T-helper 17 cell (primary cell): ENCODE data around the gene IL27RA. TPM values are rescaled to one million over a fixed set of nuclear protein-coding genes. Genes with fewer than 3 reads are reported as not detected.

Experiments used
- ATAC-seq: fragments of 150-1000 bp; cut with Tn5 transposase; 2 replicates; pipeline ENCODE4 v1.10.0; 2021; ENCODE audit warnings: mild to moderate bottlenecking, moderate library complexity
- DNase-seq, 3 donors: peaks; one replicate each; pipeline versions ENCODE4 v3.0.0 to v3.0.0-alpha.2; 2020 to 2021
- H3K9me3 ChIP-seq: one replicate; pipeline ENCODE4 v1.7.0; 2013; ENCODE audit warnings: low read length, mild to moderate bottlenecking; ENCODE audit not compliant: control insufficient read depth, poor library complexity, severe bottlenecking
- H3K27ac Mint-ChIP-seq: one replicate; pipeline ENCODE4 v1.8.0; 2022; ENCODE audit warnings: mild to moderate bottlenecking, moderate library complexity, mixed read lengths
- H3K27me3 Mint-ChIP-seq: one replicate; pipeline ENCODE4 v1.8.0; 2022; ENCODE audit warnings: mixed read lengths
- H3K36me3 Mint-ChIP-seq: one replicate; pipeline ENCODE4 v1.8.0; 2022; ENCODE audit warnings: low read depth, mixed read lengths
- H3K4me1 Mint-ChIP-seq: one replicate; pipeline ENCODE4 v1.8.0; 2022; ENCODE audit warnings: mild to moderate bottlenecking, mixed read lengths
- H3K4me3 Mint-ChIP-seq: one replicate; pipeline ENCODE4 v1.8.0; 2022; ENCODE audit warnings: mild to moderate bottlenecking, moderate library complexity, mixed read lengths
- total RNA-seq, 4 donors: library from RNA in 2 of 4; stranded (reverse) in 2 of 4; gene quantifications; one replicate each; pipeline ENCODE4 v1.2.3 and lab custom pipeline; 2022 to 2026

Gene IL27RA
- total RNA-seq, 2 donors from 2014 or later = 39.6 to 51.6 TPM

DNA sequence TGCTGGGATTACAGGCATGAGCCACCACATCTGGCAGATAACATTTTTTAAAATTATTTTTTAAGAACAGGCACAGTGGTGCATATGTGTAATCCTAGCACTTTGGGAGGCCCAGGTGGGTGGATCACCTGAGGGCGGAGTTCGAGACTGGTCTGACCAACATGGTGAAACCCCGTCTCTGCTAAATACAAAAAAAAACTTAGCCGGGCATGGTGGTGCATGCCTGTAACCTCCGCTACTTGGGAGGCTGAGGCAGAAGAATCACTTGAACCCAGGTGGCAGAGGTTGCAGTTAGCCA lies 30.9 kb downstream of the IL27RA start:
- H3K27me3 Mint-ChIP-seq = peaks cover 32% of the 10 kb centered on the region
- no peak overlapping the region for H3K4me3 Mint-ChIP-seq
- no peak for ATAC-seq
- no peaks in the 10 kb centered on the region for H3K9me3 ChIP-seq
- H3K36me3 Mint-ChIP-seq = no peaks in the 10 kb centered on the region
- peaks cover 19% of the 10 kb centered on the region for H3K4me1 Mint-ChIP-seq
- DNase-seq = no peak
- H3K27ac Mint-ChIP-seq = no peak overlapping the region

DNA sequence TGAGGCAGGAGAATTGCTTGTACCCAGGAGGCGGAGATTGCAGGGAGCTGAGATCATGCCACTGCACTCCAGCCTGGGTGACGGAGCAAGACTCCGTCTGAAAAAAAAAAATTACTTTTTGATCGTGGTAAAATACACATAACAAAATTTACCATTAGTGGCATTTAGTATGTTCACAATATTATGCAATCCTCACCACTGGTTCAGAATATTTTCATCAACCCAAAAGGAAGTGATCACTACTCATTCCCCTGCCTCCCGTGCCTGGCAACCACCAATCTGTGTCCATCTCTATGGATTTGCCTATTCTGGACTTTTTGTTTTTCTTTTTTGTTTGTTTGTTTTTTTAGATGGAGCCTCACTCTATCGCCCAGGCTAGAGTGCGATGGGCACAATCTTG lies 31.5 kb downstream of the IL27RA start:
- Mint-ChIP-seq H3K4me1 (peaks cover 14% of the 10 kb centered on the region), H3K27ac (no peak overlapping the region), H3K27me3 (peaks cover 29% of the 10 kb centered on the region), H3K4me3 (no peak overlapping the region), H3K36me3 (no peaks in the 10 kb centered on the region)
- H3K9me3 ChIP-seq = no peaks in the 10 kb centered on the region
- DNase-seq = no peak
- no peak for ATAC-seq

DNA sequence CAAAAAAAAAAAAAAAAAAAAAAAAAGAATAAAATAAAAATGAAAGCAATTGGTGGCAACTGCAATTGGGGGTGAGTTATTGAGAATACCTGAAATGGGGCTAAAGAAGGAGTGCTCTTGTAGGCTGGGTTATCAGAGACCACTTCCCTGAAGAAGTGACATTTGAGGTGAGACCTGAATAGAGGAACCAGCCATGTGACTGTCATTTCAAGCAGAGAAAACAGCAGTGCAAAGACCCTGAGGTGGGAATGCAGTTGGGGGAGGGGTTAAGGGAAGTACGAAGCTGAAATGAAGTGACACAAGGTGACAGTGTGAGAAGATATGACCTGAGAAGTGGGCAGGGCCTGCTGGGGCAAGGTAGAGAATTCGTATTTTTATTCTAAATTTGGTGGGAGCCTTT lies 34.6 kb downstream of the IL27RA start:
- DNase-seq (no peak), ATAC-seq (no peak)
- H3K36me3 Mint-ChIP-seq = no peaks in the 10 kb centered on the region
- H3K4me1 Mint-ChIP-seq = peaks cover 4% of the 10 kb centered on the region
- no peak overlapping the region for H3K4me3 Mint-ChIP-seq
- no peaks in the 10 kb centered on the region for H3K9me3 ChIP-seq
- no peak overlapping the region for H3K27ac Mint-ChIP-seq
- peaks cover 11% of the 10 kb centered on the region for H3K27me3 Mint-ChIP-seq

DNA sequence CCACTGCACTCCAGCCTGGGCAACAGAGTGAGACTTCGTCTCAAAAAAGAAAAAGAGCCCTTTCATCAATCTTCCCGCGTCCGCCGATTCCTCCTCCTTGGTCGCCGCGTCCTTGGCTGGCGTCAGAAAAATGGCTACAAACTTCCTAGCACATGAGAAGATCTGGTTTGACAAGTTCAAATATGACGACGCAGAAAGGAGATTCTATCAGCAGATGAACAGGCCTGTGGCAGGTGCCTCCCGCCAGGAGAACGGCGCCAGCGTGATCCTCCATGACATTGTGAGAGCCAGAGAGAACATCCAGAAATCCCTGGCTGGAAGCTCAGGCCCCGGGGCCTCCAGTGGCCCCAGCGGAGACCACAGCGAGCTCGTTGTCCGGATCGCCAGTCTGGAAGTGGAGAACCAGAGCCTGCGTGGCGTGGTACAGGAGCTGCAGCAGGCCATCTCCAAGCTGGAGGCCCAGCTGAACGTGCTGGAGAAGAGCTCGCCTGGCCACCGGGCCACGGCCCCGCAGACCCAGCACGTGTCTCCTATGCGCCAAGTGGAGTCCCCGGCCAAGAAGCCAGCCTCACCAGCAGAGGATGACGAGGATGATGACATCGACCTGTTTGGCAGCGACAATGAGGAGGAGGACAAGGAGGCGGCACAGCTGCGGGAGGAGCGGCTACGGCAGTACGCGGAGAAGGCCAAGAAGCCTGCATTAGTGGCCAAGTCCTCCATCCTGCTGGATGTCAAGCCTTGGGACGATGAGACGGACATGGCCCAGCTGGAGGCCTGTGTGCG lies 38.9 kb downstream of the IL27RA start:
- no peak for ATAC-seq
- H3K9me3 ChIP-seq = no peaks in the 10 kb centered on the region
- H3K4me1 Mint-ChIP-seq = peaks cover 18% of the 10 kb centered on the region
- no peak for DNase-seq
- no peaks in the 10 kb centered on the region for H3K36me3 Mint-ChIP-seq
- H3K27ac Mint-ChIP-seq = no peak overlapping the region
- H3K4me3 Mint-ChIP-seq = peak overlapping the region; percentile 58
- peaks cover 7% of the 10 kb centered on the region for H3K27me3 Mint-ChIP-seq

DNA sequence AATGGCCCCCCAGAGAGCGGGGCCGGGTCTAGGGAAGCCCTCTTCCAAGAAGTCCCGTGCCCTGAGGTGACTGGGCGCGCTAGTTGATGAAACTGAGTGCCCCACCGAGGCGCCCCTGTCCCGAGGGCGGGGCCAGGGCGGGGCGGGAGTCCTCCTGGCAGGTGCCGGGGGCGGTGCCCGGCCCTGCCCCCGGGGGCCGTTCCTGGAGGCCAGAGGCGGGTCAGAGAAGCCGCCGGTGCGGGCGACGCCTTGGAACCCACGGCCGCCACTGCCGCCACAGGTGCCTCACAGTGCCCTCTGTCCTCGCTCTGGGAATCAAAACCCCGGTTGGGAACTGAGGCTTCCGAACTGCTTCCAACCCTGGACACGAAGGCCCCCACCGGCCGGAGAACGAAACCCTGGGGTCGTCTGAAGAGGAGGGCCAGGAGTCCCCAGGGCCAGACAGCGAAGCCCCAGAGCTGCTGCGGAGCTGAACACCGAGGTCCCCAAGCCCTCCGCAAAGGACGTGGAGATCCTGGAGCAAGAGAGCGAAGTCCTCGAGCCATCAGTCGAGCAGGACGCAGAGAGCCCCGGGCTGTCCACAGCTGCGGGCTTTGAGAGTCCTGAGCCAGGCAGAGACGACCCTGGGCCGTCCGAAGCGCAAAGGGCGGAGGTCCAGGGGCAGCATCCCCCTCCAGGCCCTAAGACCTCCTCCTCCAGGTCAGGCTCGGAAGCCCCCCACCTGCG lies 41.1 kb downstream of the IL27RA start, which contains the start of gene MISP3:
MISP3 (plus strand) TSS at position 252 of the 726 bp plus-strand sequence. CDS start 524 bp downstream, outside the sequence.
- Mint-ChIP-seq H3K27ac (peak within 1 kb of the TSS; percentile 95), H3K36me3 (no peaks in the 10 kb centered on the region), H3K4me3 (peak within 1 kb of the TSS; percentile 97), H3K27me3 (no peaks in the 10 kb centered on the region), H3K4me1 (peaks cover 16% of the 10 kb centered on the region)
- DNase-seq (peak in 2 of 3 donors; percentile 15 to 29), ATAC-seq (no peak)
- no peaks in the 10 kb centered on the region for H3K9me3 ChIP-seq

DNA sequence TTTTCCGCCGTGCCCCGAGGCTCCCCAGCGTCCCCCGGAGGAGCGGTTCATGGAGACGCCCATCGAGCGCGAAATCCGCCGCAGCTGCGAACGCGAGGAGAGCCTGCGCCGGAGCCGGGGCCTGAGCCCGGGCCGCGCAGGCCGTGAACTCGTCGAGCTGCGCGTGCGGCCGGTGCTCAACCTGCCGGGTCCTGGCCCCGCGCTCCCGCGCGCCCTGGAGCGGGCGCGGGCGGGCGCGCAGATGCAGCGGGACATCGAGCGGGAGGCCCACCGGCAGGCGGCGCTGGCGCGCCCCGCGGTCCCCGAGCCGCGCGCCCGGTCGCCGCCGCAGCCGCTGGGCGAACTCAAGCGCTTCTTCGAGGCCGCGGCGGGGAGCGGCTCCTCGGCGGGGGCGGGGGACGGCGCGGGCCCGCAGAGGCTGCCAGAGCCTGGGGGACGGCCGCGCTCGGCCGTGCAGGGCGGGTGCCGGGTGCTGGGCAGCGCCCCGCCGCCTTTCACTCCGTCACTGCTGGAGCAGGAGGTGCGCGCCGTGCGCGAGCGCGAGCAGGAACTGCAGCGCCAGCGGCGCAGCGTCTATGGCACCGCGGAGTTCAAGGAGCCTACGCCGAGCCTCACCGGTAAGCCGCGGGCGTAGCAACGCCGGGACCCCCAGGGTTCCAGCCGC lies 41.8 kb downstream of the IL27RA start:
- H3K4me3 Mint-ChIP-seq = peak overlapping the region; percentile 97
- no peaks in the 10 kb centered on the region for H3K36me3 Mint-ChIP-seq
- peak; percentile 81 for ATAC-seq
- DNase-seq = peak; percentile 70 to 84 (median 72)
- peaks cover 16% of the 10 kb centered on the region for H3K4me1 Mint-ChIP-seq
- no peaks in the 10 kb centered on the region for H3K27me3 Mint-ChIP-seq
- H3K27ac Mint-ChIP-seq = peak overlapping the region; percentile 95
- H3K9me3 ChIP-seq = no peaks in the 10 kb centered on the region

DNA sequence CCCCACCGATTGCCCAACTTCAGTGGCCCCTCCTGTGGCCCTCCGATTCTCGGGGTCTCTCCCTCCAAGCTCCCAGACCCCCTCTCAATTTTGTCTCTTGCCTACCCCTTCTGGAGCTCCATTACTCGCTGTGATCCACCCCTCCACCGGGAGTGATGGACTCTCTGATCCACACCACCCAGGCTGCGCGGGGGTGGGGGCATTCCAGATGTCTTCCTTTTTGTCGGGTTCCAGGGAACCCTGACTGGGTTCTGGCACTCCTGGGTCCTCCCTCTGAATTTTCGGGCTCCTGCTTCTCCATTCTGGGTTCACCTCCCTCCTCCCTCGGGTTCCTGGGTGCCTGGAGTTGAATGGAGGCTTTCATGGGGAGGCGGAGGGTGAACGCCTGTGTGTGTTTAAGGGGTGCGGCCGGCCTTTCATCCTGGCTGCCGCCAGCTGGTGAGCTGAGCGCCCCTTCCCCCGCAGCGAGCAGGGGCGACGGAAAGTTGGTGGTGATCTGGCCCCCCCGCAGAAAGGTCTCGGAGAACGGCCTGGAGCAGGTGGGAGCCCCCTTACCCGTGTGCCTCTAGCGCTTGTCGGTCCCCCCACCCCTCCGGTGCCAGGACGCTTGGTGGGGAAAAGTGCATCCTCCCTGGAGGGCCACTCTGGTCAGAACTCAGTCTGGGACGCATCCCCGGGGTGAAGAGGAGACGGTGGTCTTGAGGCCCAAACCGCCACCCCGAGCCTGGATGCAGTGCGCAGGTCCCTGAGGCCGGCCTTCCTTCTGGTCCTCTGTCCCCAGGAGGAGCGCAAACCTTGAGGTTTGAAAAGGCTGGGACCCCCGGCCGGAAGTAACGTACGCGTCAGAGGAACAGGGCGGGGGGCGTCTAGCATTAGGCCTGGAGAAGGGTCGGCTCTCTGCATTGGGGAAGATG lies 42.6 kb downstream of the IL27RA start:
- peaks cover 16% of the 10 kb centered on the region for H3K4me1 Mint-ChIP-seq
- H3K4me3 Mint-ChIP-seq = peak overlapping the region; percentile 97
- H3K9me3 ChIP-seq = no peaks in the 10 kb centered on the region
- H3K36me3 Mint-ChIP-seq = no peaks in the 10 kb centered on the region
- no peaks in the 10 kb centered on the region for H3K27me3 Mint-ChIP-seq
- H3K27ac Mint-ChIP-seq = peak overlapping the region; percentile 95
- DNase-seq (no peak), ATAC-seq (peak; percentile 11)

DNA sequence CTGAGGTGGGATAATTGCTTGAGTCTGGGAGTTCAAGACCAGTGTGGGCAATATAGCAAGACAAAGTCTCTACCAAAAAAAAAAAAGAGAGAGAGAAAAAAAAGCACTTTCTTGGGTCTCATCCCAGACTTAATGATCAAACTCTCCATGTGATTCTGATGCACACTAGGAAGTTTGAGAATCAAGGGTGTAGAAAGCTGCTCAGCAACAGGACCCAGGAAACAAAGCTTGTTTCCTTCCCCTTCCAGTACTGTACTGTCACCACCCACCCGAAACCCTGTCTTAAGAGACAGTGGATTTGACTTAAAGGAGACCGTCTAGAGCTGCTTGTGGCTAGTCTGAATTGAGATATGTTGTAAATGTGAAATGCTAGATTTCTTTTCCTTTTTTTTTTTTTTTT lies 46.8 kb downstream of the IL27RA start:
- H3K27me3 Mint-ChIP-seq = no peaks in the 10 kb centered on the region
- H3K36me3 Mint-ChIP-seq = no peaks in the 10 kb centered on the region
- H3K4me1 Mint-ChIP-seq = peaks cover 28% of the 10 kb centered on the region
- ATAC-seq = no peak
- H3K9me3 ChIP-seq = no peaks in the 10 kb centered on the region
- no peak overlapping the region for H3K27ac Mint-ChIP-seq
- H3K4me3 Mint-ChIP-seq = no peak overlapping the region
- DNase-seq = no peak

DNA sequence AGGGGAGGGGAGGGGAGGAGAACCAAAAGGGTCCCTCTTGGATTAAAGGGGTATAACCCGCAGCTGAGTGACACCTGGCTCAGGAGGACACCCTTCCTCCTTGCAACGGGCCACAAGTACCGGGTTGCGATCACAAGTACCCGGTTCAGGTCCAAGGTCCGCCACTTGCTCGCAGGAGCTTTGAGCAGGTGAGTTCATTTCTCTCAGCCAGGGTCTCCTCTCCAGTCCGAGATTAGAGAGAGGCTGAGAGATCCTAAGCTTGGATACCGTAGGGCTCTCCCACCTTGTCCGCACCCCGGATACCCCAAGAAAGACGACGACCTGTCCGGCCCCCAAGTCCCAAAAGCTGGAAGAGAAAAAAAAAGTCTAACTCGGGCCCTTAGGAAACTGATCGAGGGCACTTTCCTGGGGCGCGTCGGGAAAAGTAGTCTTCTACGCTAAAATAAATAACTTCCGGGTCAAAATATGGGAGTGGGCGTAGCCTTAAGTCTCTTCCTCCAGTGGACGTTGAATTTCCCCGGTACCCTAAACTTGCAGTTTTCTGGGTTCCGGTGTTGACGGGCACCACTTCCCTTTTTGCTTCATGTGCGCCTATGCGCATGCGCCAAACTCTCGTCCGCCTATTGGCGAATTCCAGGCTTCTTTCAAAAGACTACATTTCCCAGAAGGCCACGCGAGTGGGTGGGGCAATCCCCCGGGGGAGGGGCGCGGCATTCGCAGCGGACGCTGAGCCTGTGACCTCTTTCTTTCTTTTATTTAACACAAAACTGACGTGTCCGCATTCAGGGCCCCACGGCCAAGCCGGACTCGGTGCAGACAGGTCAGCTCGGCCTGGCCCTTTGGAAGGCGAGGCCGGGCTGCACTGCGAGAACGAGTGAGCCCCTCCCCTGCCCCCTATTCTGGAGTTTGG lies 49.6 kb downstream of the IL27RA start:
- peak; percentile 93 for ATAC-seq

DNA sequence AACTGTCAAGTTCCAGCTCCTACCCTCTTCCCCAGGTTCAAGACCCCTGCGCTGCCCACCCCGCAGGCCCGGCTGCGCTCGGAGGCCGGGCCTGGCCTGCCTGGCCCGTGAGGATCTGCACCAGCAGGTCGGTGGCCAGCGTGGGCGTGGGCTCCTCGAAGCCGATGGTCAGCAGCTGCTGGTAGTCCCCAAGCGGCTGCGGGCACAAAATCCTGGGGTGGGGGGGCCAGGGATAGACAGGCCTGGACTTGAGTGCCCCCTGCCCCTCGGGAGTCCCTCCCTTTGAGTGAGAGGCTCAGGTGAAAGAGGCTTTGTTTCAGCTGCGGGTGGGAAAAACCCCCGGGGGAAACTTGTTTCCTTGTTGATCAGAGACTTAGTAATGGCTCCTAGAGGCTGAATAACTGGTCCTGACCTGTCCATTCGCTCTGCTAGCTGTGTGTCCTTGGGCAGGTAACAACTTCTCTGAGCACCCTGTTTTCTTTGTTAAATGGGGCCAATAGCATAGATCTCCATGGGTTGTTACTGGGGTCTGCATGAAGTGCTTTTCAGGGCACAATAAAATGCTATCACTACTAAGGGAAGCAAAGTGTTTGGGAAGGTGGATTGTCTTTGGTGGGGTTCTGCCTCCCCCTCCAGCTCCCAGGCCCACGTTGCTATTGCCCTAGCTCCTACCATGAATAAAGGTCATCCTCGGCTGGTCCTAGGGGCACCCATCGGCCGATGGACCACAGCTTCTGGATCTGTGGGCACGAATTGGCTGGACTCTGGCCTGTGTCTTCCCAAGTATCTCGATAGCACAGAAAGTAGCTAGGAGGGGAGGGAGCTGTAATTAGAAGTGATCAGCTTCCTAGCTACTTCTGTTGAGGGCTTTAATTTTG lies 50.5 kb downstream of the IL27RA start:
- H3K27me3 Mint-ChIP-seq = no peaks in the 10 kb centered on the region
- peak overlapping the region; percentile 93 for H3K4me3 Mint-ChIP-seq
- ATAC-seq (peak; percentile 40), DNase-seq (peak; percentile 23 to 35 (median 29))
- H3K27ac Mint-ChIP-seq = peak overlapping the region; percentile 90
- peaks cover 17% of the 10 kb centered on the region for H3K4me1 Mint-ChIP-seq
- H3K36me3 Mint-ChIP-seq = no peaks in the 10 kb centered on the region
- H3K9me3 ChIP-seq = no peaks in the 10 kb centered on the region

More for the DNA sequence above, 49.6 kb downstream of the IL27RA start:
- H3K9me3 ChIP-seq = no peaks in the 10 kb centered on the region
- Mint-ChIP-seq H3K4me1 (peaks cover 17% of the 10 kb centered on the region), H3K27ac (peak overlapping the region; percentile 90), H3K36me3 (no peaks in the 10 kb centered on the region), H3K4me3 (peak overlapping the region; percentile 93), H3K27me3 (no peaks in the 10 kb centered on the region)
- peak; percentile 93 to 99 (median 97) for DNase-seq

DNA sequence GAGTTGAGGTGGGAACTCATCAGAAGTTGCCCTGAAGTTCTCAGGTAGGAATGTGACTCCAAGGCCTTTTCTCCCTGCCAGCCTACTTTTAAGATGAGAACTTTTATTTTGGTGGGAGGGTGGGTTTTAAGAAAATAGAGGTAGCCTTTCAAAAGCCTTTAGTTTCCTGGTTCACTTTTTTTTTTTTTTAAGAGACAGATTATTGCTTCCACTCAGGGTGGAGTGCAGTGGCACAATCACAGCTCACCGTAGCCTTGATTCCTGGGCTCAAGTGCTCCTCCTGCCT lies 51.1 kb downstream of the IL27RA start:
- DNase-seq = no peak
- peak overlapping the region; percentile 90 for H3K27ac Mint-ChIP-seq
- peak overlapping the region; percentile 3 for H3K4me3 Mint-ChIP-seq
- H3K36me3 Mint-ChIP-seq = no peaks in the 10 kb centered on the region
- H3K4me1 Mint-ChIP-seq = peaks cover 15% of the 10 kb centered on the region
- no peaks in the 10 kb centered on the region for H3K27me3 Mint-ChIP-seq
- H3K9me3 ChIP-seq = no peaks in the 10 kb centered on the region
- ATAC-seq = no peak
